Measurements from ENCODE around the gene MAP4K4. TPM values are rescaled to one million over a fixed set of nuclear protein-coding genes. Genes with fewer than 3 reads are reported as not detected.
A peak's percentile ranks its signal among the peaks of the same experiment; 100 is the strongest.

The MAP4K4 gene
- total RNA-seq, 4 donors from 2014 or later = 33.8 to 47.3 (median 35.7) TPM

DNA sequence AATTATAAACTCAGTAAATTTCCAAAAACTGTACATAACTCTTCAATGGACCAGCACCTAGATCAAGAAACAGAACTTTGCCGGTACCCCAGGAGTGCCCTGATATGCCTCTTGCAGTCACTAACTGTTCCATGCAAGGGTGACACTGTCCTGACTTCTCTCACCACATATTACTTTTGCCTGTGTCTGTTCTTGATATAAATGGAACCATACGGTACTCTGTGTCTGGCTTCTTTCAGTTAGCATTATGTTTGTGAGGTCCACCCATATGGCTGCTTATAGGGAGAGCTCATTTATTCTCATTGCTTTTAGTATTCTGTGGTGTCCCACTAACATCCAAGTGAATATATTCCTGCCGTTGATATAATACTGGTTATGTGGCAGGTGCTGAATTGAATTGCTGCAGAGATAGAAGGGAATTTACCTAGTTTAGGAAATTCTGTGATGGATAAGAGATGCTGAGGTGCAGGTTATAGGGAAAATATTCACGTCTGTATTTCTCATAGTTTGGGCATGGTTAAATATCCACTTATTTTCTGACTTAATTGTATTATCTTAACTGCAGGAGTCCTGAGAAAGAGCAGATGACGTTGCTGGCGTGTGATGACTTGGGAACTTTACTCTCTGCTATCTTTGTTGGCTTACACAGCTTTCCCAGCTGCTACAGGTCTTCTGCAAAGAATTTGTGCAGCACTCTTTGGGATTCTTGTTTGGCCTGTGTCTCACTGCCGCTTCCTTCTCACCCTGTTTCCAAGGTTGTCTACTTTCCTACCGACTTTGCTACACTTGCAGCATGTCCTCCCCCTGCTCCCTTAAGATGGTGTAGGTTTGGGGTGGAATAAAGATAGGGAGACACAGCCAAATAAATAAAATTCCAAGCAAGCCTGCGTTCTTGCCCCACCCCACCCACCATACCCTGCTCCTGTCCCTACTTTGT is 107.9 kb downstream of the MAP4K4 start:
- 80 to 82% methylated on average over 9 of the region's 9 CpGs for WGBS, 2 donors

DNA sequence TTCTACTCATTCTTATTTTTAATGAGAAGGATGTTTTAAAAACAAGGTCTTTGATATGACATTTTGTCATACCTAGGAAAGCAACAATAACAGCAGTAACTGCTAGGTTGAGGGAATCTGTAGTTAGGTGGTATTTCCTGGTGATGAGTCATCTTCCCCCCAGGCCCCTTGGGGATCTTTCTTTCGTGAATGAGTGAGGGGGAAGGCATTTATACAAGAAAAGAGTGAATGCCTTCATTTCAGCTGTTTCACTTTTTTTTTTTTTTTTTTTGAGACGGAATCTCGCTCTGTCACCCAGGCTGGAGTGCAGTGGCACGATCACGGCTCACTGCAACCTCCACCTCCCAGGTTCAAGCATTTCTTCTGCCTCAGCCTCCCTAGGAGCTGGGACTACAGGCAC is 108.6 kb downstream of the MAP4K4 start:
- Histone ChIP-seq H3K27ac (no peak overlapping the region), H3K36me3 (no peaks in the 10 kb centered on the region), H3K4me1 (peaks cover 0 to 21% of the 10 kb centered on the region in 2 donors), H3K27me3 (no peaks in the 10 kb centered on the region), H3K4me3 (replicated peaks in 1 of 3) (no peak overlapping the region), H3K9me3 (no peaks in the 10 kb centered on the region)
- no peak for DNase-seq
- WGBS, 2 donors = 60 to 82% methylated on average over 5 of the region's 5 CpGs
- intact Hi-C loops (cut with DNase I) = no loop called here
- no peak for TF ChIP-seq POLR2A (IDR thresholded peaks at IDR 0.05)
- TF ChIP-seq, protein P1, sequence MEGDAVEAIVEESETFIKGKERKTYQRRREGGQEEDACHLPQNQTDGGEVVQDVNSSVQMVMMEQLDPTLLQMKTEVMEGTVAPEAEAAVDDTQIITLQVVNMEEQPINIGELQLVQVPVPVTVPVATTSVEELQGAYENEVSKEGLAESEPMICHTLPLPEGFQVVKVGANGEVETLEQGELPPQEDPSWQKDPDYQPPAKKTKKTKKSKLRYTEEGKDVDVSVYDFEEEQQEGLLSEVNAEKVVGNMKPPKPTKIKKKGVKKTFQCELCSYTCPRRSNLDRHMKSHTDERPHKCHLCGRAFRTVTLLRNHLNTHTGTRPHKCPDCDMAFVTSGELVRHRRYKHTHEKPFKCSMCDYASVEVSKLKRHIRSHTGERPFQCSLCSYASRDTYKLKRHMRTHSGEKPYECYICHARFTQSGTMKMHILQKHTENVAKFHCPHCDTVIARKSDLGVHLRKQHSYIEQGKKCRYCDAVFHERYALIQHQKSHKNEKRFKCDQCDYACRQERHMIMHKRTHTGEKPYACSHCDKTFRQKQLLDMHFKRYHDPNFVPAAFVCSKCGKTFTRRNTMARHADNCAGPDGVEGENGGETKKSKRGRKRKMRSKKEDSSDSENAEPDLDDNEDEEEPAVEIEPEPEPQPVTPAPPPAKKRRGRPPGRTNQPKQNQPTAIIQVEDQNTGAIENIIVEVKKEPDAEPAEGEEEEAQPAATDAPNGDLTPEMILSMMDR (IDR thresholded peaks at IDR 0.05) = no peak

More for the DNA sequence above, 107.9 kb downstream of the MAP4K4 start:
- Histone ChIP-seq H3K36me3 (no peaks in the 10 kb centered on the region), H3K4me1 (peaks cover 0 to 21% of the 10 kb centered on the region in 2 donors), H3K9me3 (no peaks in the 10 kb centered on the region), H3K27ac (no peak overlapping the region), H3K27me3 (no peaks in the 10 kb centered on the region), H3K4me3 (replicated peaks in 1 of 3) (no peak overlapping the region)
- DNase-seq = no peak
- intact Hi-C loops (cut with DNase I) = no loop called here
- no peak for TF ChIP-seq POLR2A (IDR thresholded peaks at IDR 0.05)
- TF ChIP-seq, protein P1 (IDR thresholded peaks at IDR 0.05) = no peak

DNA sequence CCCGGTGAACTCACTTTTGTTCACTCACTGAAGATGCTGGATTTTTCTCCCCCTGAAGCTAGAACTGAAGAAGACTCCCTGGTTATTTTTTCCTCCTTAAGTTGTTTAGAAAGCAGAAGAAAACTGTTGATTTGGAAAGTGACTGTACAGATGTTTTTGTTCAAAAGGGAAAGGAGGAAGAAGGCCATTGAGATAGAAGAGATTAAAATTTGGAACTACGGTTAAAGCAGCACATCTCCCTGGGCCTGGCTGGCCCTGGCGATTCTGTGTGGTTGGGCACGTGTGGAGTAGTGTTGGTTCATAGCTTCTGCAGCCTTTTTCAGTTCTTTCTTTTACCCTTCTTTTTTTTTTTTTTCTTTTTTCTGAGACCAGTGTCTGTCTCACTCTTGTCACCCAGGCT is 109.2 kb downstream of the MAP4K4 start:
- H3K4me3 ChIP-seq (replicated peaks in 1 of 3) = no peak overlapping the region
- H3K36me3 ChIP-seq = no peaks in the 10 kb centered on the region
- peak overlapping the region in 1 of 3 donors; percentile 22 for H3K27ac ChIP-seq
- no peaks in the 10 kb centered on the region for H3K9me3 ChIP-seq
- TF ChIP-seq POLR2A (IDR thresholded peaks at IDR 0.05) = no peak
- TF ChIP-seq, protein P1 (IDR thresholded peaks at IDR 0.05) = no peak
- intact Hi-C loops (cut with DNase I) = no loop called here
- 60 to 70% methylated on average over 4 of the region's 4 CpGs for WGBS, 2 donors
- peaks cover 0 to 21% of the 10 kb centered on the region in 2 donors for H3K4me1 ChIP-seq
- H3K27me3 ChIP-seq = no peaks in the 10 kb centered on the region
- DNase-seq = no peak

DNA sequence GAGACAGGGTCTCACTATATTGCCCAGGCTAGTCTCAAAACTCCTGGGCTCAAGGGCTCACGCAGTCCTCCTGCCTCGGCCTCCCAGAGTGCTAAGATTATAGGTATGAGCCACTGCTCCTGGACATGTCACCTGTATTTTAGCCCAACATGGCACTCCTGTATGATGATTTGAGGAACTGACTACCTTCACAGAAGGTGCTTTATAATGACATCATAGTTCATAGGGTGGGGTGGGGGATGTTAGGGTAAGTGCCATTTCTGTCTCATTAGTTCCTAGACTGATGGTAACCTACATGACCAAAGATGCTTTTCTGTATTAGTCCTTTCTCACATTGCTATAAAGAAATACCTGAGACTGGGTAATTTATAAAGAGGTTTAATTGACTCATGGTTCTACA is 109.7 kb downstream of the MAP4K4 start:
- Histone ChIP-seq H3K9me3 (no peaks in the 10 kb centered on the region), H3K27ac (no peak overlapping the region), H3K36me3 (no peaks in the 10 kb centered on the region), H3K4me3 (replicated peaks in 1 of 3) (no peak overlapping the region), H3K4me1 (peaks cover 0 to 21% of the 10 kb centered on the region in 2 donors), H3K27me3 (no peaks in the 10 kb centered on the region)
- no peak for TF ChIP-seq POLR2A (IDR thresholded peaks at IDR 0.05)
- TF ChIP-seq, protein P1 (IDR thresholded peaks at IDR 0.05) = no peak
- intact Hi-C loops (cut with DNase I) = no loop called here
- WGBS, 2 donors = 97 to 100% methylated on average over 2 of the region's 2 CpGs
- no peak for DNase-seq

DNA sequence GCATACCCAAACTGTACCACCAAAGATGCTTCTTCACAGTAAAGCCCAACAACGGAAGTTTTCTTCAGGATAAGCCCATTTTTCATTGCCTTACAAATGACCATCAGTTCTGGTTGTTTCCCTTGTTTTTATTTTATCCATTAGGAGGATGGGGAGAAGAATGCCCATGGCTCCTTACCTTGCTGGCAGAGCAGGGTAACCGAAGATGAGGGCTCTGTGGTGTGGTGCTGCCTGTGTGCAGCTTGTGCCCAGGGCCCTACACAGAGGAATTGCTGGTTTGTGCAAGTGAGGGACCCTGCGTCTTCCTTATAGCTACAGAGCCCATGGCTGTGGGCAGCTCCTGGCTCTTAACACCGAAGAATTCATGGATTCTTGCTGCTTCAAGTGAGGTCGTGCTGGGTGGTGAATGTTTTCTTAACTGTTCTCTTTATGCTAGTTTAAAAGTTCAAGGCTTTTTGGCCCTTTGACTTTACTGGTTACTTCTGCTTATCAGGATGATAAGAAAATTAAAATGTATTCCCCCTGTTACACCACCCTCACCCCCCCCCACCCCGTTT is 110.6 kb downstream of the MAP4K4 start:
- H3K27ac ChIP-seq = no peak overlapping the region
- 49 to 58% methylated on average over 6 of the region's 6 CpGs for WGBS, 2 donors
- peaks cover 0 to 21% of the 10 kb centered on the region in 2 donors for H3K4me1 ChIP-seq
- intact Hi-C loops (cut with DNase I) = no loop called here
- DNase-seq = peak; percentile 14 to 17
- TF ChIP-seq POLR2A (IDR thresholded peaks at IDR 0.05) = no peak
- TF ChIP-seq, protein P1 (IDR thresholded peaks at IDR 0.05) = no peak
- no peak overlapping the region for H3K4me3 ChIP-seq (replicated peaks in 1 of 3)
- H3K9me3 ChIP-seq = no peaks in the 10 kb centered on the region
- H3K27me3 ChIP-seq = no peaks in the 10 kb centered on the region
- H3K36me3 ChIP-seq = no peaks in the 10 kb centered on the region

Measured in thyroid gland (tissue), 4 donors.